ENCODE data around the gene SYT7. TPM values are rescaled to one million over a fixed set of nuclear protein-coding genes. Genes with fewer than 3 reads are reported as not detected.
A peak's percentile ranks its signal among the peaks of the same experiment; 100 is the strongest.
"Not testable (repeated sequence)": the region's sequence is repeated elsewhere in the genome, so short reads cannot be mapped to it uniquely, and the experiment has no call there.

SYT7 gene
- total and polyA plus RNA-seq, 8 donors = 4.3 to 59.4 (median 12.5) TPM

GRCh38 chr11:61480261-61480993, 100.4 kb downstream of the SYT7 start:
- H3K36me3 ChIP-seq = no peaks in the 10 kb centered on the region
- no peak for TF ChIP-seq CTCF (IDR thresholded peaks at IDR 0.05)
- H3K27me3 ChIP-seq = peaks cover 0 to 3% (median 0%) of the 10 kb centered on the region in 4 donors
- no peak for DNase-seq
- no peaks in the 10 kb centered on the region for H3K4me1 ChIP-seq
- intact Hi-C loops (cut with DNase I) = loop anchor here in 1 of 3 donors (5.0 kb wide), 2 partner anchors 37 to 152 kb away; no protein-coding TSS in a partner anchor
- FAIRE-seq = no peak
- ATAC-seq = no peak
- WGBS, 2 donors = 74 to 76% methylated on average over 15 of the region's 15 CpGs
- H3K27ac ChIP-seq = no peak overlapping the region
- H3K4me3 ChIP-seq = no peak overlapping the region
- no peaks in the 10 kb centered on the region for H3K9me3 ChIP-seq

GRCh38 chr11:61479360-61480058, 101.4 kb downstream of the SYT7 start:
- H3K36me3 ChIP-seq, ATAC-seq, H3K4me1 ChIP-seq, H3K4me3 ChIP-seq, DNase-seq, FAIRE-seq, H3K27ac ChIP-seq, H3K27me3 ChIP-seq, H3K9me3 ChIP-seq: not testable (repeated sequence)
- WGBS, 2 donors = 87 to 94% methylated on average over 11 of the region's 11 CpGs
- intact Hi-C loops (cut with DNase I) = loop anchor here in 2 of 3 donors (5.0 to 10.0 kb wide), 3 partner anchors 38 to 155 kb away; no protein-coding TSS in a partner anchor

GRCh38 chr11:61477727-61478148, 103.1 kb downstream of the SYT7 start:
- intact Hi-C loops (cut with DNase I) = loop anchor here in 1 of 3 donors (5.0 to 10.0 kb wide), 2 partner anchors 40 to 157 kb away; no protein-coding TSS in a partner anchor
- WGBS, 2 donors = 1% methylated on average over 18 of the region's 18 CpGs

GRCh38 chr11:61477126-61477525, 103.8 kb downstream of the SYT7 start:
- Histone ChIP-seq H3K9me3 (no peaks in the 10 kb centered on the region), H3K27ac (no peak overlapping the region), H3K27me3 (peaks cover 0 to 3% (median 0%) of the 10 kb centered on the region in 4 donors), H3K4me3 (no peak overlapping the region), H3K36me3 (no peaks in the 10 kb centered on the region), H3K4me1 (no peaks in the 10 kb centered on the region)
- TF ChIP-seq CTCF (IDR thresholded peaks at IDR 0.05) = no peak
- WGBS, 2 donors = 43 to 47% methylated on average over 8 of the region's 8 CpGs
- ATAC-seq (peak in 2 of 4 donors; percentile 8 to 20), DNase-seq (no peak), FAIRE-seq (no peak)
- intact Hi-C loops (cut with DNase I) = loop anchor here in 1 of 3 donors (5.0 to 10.0 kb wide), 2 partner anchors 40 to 158 kb away; no protein-coding TSS in a partner anchor

More at GRCh38 chr11:61477727-61478148, 103.1 kb downstream of the SYT7 start:
- peak; percentile 82 to 92 (median 88) for TF ChIP-seq CTCF (IDR thresholded peaks at IDR 0.05)
- FAIRE-seq (no peak), ATAC-seq (peak; percentile 51 to 77 (median 58)), DNase-seq (peak in 5 of 6 donors; percentile 32 to 82 (median 51))
- Histone ChIP-seq H3K4me3 (no peak overlapping the region), H3K9me3 (no peaks in the 10 kb centered on the region), H3K36me3 (no peaks in the 10 kb centered on the region), H3K27me3 (peaks cover 0 to 3% (median 0%) of the 10 kb centered on the region in 4 donors), H3K27ac (no peak overlapping the region), H3K4me1 (no peaks in the 10 kb centered on the region)

GRCh38 chr11:61476371-61476770, 104.5 kb downstream of the SYT7 start:
- no peak for TF ChIP-seq CTCF (IDR thresholded peaks at IDR 0.05)
- H3K27ac ChIP-seq = no peak overlapping the region
- H3K9me3 ChIP-seq = no peaks in the 10 kb centered on the region
- H3K36me3 ChIP-seq = no peaks in the 10 kb centered on the region
- DNase-seq (no peak), FAIRE-seq (no peak), ATAC-seq (no peak)
- intact Hi-C loops (cut with DNase I) = loop anchor here in 1 of 3 donors (5.0 to 10.0 kb wide), 2 partner anchors 41 to 158 kb away; no protein-coding TSS in a partner anchor
- 84 to 85% methylated on average over 3 of the region's 3 CpGs for WGBS, 2 donors
- H3K4me1 ChIP-seq = no peaks in the 10 kb centered on the region
- H3K27me3 ChIP-seq = peaks cover 0 to 3% (median 0%) of the 10 kb centered on the region in 4 donors
- H3K4me3 ChIP-seq = no peak overlapping the region
